HuH-7.5 (cell line): ENCODE measurements around the gene EEF1A2.

Experiments used
- DNase-seq: peaks from one replicate; pipeline ENCODE4 v3.0.0; 2011; ENCODE audit warnings: low spot score

Gene EEF1A2

DNA sequence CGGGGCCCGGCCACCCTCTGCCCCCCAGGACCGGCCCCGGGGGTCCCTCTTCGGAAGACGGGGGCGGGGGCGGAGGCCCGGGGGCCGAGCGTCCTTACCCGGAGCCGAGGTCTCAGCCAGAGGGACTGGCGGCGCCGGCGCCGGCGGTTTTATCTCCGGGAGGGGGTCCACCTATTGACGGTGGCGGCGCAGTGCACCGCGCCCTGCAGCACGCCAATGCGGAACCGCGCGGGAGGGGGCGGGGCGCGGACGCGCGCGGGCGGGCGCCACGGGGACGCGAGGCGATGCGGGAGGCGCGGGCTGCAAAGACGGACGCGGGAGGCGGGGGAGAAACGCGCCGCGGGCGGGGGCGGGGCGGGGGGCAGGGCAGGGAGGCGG lies at the start of gene EEF1A2:
Gene EEF1A2, minus strand, starts transcription at position 124 of the 378 bp plus-strand sequence. CDS start 1,320 bp downstream, outside the sequence.
- DNase-seq, result peak; percentile 79

DNA sequence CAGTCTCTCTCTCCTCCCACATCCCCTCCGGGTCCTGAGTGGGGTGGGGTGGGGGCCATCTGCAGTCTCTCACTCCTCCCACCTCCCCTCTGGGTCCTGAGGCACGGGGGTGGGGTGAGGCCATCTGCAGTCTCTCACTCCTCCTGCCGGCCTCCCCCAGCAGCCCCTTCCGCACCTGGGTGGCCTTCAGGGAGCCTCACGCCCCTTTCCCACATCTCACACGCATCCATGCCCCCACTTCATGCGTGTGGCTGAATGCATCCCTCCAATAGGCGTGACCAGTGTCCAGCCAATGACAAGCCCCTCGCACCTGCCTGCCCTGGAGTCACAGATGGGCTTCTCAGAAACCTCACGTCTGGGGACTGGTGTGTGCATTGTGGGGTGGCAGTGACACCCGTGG lies 49.7 kb upstream of the EEF1A2 start:
- no peak for DNase-seq

DNA sequence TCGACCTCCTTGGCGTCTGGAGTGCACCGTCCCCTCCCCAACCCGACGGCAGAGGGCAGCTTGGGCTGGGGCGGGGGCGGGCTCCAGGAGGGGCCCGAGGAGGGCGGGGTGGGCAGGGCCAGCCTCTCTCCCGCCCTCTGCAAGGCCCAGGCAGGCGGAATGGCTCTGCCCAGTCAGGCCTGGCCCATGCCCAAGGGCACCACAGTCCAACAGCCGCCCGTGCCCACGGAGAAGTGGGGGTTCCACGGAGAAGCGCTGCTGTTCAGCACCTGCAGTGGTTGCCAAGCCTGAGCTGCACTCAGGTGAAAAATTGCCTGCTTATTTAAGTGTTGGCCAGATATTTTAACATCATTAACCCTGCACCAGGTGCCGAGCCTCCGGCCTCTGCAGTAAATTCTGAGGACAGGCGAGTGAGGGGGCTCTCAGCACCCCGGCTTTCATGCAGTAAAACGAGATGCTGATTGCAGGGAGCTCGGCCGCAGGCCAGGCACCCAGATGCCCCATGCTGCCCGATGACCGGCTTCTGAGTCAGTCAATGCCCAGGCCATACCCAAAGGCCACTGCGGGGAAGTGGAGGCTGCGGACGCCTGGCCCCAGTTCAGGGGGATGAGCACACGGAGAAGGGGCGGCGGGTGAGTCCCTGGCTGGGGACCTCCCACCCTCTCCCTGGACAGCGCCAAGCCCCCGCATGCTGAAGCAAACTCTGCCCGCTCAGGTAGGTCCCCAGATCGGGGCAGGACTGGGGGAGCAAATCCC lies 49.0 kb upstream of the EEF1A2 start, which contains the start of gene SRMS:
Gene SRMS, minus strand, starts transcription at position 25 of the 756 bp plus-strand sequence. CDS start 286 bp downstream, outside the sequence.
- DNase-seq, result no peak

DNA sequence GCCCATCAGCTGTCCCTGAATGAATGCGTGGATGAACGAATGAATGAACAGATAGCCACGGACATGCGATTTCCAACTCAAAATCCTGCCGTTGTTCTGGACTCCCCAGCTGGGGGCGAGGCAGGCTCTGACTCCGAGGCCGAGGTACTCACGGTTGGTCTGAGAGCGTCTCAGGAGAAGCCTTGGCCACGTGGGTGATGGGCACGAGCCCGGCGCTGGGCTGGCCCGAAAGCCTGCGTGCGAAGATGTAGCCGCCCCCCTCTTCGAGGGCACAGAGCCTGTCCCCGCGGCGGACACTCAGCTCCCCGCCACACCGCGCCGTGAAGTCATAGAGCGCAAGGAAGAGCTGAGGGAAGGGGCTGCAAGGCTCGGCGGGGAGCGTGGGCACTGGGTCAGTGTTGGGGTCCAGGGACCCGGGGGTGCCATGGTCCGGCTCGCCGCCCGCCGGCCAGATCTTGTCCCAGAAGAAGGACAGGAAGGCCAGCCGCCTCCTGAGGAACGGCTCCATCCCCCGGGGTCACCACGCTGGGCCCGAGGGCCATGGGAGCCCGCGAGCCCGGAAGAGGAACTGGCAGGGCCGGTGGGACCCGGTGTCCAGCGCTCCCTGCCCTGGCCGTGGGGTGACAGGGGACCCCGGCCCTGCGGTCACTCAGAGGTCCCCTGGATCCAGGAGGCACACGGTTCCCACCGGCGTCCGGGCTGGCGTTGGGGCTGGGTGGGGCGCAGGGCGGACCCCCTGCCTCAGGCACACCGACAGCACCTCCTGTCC lies 48.3 kb upstream of the EEF1A2 start:
- no peak for DNase-seq

DNA sequence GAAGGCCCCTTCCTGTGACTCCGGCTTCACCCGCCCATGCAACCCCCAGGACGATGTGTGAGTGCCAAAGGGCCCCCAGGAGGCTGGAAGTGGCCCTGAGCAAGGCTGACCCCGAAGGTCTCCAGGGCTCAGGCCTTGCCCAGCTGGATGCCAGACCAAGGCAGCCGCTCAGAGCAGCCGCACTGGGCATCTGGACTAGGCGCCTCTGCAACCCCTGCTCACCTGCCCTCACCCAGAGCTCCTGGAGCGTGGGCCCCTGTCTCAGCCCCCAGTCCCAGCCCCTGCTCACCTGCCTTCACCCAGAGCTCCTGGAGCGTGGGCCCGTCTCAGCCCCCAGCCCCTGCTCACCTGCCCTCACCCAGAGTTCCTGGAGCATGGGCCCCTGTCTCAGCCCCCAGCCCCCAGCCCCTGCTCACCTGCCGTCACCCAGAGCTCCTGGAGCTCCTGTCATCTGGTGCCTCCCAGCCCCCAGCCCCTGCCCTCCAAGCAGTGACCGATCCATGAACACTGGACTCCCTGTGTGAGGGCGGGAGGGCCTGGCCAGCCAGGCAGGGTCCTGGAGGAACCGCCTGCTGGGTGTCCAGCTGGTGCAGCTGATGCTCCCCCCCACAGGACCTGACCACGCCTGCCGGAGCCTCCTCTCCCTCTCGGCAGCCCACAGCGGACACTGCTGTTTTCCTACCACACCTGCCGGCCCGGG lies 47.5 kb upstream of the EEF1A2 start:
- no peak for DNase-seq

DNA sequence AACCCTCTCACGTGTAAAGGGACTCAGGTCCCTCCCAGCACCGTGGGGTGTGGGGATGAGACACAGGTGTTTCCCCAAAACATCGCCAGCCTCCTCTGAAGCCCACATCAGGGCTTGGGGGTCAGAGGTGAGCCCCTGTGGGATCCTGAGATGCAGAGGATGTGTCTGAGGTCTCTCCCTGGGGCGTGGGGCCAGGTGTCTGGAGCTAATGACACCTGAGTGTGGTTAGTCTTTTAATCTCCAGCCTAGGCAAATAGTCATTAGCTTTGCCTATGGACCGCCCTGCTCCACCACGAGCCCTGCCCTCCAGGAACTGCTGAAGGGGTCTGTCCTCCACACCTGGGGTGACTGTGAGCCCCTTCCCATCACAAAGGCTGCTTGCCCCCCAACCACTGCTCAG lies 46.9 kb upstream of the EEF1A2 start:
- no peak for DNase-seq

DNA sequence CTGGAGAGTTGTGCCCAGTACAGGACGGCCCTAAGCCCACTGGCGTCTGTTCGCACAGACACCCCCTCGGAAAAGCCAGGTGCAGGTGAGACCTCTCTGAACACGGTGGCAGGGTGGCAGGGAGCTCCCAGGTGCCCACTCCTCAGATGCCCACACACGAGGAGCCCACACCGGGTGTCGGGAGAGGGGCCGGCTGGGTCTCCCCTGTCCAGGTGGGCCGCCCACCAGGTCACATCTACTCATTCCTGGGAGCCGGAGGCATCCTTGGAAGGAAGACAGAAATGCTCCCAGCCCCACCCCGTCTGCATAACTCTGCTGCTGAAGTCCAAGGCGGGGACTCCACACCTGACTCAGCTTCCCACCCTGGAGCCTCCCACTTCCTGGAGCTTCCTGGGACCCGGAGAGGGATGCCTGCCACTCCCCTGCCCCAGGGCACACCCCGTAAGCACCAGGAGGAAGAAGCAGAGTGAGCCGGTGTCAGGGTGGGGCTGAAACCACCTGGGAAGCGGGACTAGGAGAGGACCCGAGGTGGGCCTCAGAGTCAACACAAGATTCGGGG lies 46.2 kb upstream of the EEF1A2 start:
- peak; percentile 59 for DNase-seq

DNA sequence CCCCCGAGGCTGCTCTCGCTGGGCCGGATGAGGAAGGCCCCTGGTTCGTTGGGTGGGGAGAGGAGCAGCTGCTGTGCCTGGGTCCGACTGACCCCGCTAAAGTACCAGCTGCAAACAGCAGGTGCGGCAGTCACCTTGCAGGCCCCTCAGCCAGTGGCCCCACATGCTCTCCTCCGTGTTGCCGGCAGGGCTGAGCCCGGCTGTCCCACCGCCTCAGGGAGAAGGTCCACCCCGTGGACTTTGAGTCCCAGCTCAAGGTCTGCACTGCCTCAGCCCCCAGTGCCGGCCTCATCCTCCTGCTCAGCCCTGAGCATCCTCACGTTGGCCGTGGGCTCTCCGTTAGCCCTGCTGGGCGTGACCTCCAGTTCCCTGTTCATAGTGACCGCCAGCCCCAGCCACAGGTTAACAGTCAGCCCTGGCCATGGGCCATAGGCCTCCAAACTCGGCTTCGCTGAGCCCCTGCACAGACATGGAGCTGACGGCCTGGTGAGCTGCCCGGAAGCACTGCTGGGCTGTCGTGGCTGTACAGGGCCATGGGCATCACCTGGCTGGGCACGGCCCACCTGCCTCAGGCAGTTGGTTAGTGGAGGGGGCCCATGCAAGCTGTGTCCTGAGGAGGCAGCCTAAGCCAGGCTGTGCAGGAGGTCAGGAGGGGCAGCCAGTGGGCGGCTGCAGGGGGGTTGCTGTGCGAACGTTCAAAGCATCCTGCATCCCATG lies 45.5 kb upstream of the EEF1A2 start:
- peak; percentile 64 for DNase-seq

DNA sequence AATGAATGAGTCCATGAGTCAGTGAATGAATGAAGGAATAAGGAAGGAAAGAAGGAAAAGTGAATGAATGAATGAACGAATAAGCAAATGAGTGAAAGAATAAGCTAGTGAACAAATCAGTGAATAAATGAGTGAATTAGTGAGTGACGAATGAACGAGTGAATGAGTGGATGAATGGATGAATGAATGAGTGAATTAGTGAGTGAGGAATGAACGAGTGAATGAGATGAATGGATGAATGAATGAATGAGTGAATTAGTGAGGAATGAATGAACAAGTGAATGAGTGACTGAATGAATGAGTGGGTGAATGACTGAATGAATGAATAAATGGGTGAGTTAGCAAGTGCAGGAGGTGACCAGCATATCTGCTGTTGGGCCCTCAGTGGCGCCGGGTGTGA lies 44.9 kb upstream of the EEF1A2 start:
- no peak for DNase-seq

DNA sequence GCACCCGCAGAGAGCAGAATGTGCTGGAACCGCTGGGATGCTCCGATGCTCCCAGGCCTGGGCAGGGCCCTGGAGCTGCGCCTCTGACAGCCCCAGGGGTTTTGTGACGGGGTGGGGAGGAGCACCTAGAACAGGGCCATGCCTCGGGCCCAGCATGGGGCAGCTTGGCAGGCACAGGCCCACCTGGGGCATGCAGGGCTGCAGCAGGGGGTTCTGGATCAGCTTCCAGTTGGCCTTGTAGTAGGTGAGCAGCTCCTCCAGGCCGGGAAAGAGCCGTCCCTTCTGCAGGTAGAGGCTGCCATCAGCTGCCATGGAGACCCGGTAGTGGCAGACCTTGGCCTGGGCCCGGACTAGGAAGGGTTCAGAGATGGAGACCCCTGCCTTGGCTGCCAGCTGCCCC lies 44.2 kb upstream of the EEF1A2 start:
- DNase-seq, result no peak

DNA sequence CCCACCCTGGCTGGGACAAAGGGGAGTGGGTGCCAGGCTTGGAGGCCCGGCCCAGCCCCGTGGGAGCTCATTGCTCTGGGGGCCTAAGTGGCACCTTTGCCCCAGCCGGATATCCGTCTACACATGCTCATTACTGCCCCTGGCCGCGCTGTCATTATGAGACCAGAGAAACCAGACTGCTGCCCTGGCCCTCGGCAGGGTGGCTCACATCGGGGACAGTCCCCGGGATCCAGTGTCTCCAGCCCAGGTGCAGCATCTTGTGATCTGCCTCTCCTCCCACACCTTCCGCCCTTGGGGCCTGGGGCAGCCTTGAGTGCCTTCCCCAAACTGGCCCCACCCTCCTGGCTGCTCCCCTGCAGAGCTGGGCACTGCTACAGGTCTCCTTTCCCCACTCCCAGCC lies 43.8 kb upstream of the EEF1A2 start:
- DNase-seq, result no peak

DNA sequence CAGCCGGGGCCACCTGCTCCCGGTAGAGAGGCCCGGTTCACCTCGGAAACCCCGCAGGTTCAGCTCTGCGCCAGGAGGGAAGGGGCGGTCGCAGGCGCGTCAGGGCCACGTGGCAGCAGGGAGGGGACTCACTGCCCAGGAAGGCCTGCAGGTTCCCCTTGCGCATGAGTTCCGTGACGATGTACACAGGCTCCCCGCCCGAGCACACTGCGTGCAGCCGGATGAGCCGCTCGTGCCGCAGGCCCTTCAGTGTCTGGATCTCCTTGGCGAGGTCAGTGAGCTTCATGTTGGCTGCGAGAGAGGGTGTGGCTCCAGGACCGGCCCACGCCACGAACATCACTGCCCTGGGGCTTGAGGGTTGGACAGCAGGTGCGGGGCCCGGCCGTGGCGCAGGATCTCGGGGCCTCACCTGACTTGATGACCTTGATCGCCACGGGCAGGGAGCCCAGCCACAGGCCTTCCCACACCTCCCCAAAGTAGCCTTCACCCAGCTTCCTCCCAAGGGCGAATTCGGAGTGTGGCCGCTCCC lies 43.2 kb upstream of the EEF1A2 start:
- DNase-seq, result no peak

DNA sequence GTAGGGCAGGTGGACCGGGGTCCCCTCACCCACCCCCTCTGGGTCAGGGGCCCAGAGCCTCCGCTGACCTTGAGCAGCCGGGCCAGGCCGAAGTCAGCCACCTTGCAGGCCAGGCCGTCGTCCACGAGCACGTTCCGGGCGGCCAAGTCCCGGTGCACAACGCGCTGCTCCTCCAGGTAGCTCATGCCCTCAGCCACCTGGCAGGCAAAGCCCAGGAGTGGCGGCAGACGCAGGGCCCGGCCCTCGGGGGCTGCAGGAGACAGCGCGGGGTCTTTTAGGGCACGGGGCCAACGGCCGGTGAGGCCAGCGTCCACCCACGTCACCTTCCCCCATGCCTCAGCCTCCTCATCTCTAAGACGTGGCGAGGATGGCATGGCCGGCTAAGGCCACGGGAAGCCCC lies 42.5 kb upstream of the EEF1A2 start:
- DNase-seq, result no peak

DNA sequence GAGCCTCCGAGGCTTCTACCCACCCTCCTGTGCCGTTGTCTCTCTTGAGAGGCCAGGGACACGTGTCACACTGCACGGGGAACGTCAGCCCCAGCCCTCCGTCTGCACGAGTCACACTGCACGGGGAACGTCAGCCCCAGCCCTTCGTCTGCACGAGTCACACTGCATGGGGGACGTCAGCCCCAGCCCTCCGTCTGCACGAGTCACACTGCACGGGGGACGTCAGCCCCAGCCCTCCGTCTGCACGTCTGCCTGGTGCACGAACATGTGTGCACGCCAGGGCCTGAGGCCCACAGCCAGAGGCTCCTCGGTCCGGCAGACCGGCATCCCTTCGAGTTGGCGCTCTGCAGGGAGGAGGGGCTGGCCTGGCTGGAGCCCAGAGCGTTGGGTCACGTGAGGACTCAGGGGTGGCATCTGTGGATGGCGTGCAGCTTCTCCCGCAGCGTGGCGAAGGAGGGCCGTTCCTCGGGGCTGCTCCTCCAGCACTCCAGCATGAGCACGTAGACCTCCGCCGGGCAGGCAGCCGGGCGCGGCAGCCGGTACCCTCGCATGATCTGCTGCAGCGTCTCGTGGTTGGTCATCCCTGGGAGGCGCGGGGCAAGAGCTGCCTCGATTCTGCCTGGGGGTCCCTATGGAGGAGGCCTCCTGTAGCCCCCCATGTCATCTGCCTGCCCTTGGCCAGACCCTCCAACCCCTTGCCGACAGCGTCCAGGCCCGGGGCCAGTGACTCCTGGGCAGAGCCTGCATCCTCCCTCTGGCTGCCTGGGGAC lies 41.7 kb upstream of the EEF1A2 start:
- DNase-seq, result no peak

DNA sequence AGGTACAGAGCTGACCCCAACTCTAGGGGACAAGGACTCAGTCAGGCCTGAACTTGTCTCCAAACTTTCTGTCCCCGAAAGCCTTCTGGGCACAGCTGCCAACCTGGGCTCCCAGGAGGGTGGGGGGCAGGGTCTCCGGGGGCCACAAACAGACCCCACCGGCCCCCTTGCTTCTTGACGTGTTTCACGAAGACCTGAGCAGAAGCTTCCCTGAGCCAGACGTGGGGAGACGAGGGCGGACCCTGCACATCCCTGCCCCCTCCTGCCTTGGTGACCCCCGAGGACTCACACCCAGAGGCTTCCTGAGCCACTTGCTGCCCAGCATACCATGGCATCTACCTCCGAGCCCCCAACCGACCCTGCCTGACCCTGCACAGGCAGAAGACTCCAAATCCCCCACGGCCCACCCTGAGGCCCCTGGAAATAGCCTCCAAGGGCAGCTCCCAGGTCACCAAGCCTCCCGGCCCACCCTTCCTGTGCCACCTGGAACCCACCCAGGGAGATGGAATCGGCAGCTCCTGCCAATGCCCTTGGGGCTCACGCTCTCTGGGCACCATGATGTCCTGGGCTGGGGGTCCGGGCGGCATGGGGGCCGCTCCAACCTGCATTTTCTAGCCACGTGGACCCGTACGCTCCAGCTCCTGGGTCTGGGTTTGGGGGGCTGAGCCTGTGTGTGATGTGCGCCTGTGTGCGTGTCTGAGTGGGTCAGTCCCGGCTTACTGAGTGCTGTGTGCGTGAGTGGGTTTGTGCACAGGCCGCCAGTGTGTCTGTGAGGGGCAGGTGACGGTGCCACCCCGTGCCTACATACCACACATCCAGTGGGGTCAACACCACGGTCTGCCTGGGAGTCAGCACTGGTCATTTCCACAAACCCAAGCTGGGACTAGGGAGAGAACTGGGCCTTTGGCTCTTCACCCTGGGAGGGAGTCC lies 40.8 kb upstream of the EEF1A2 start:
- no peak for DNase-seq

DNA sequence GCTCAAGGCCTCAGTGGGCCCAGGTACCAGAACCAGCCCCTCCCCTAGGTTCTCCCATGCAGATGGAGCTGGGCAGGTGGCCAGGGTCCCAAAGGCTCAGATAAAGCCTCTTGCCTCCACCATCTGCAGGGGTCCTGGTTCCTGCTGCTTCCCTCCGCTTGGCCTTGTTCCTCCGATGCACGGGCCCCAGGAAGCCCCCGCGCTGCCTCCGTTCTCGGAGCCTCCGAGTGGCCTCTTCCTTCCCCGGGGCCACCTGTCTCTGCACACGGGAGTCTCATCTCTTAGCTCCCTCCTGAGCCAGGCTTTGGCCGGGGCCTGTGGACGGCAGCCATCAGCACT lies 40.2 kb upstream of the EEF1A2 start:
- DNase-seq, result no peak

DNA sequence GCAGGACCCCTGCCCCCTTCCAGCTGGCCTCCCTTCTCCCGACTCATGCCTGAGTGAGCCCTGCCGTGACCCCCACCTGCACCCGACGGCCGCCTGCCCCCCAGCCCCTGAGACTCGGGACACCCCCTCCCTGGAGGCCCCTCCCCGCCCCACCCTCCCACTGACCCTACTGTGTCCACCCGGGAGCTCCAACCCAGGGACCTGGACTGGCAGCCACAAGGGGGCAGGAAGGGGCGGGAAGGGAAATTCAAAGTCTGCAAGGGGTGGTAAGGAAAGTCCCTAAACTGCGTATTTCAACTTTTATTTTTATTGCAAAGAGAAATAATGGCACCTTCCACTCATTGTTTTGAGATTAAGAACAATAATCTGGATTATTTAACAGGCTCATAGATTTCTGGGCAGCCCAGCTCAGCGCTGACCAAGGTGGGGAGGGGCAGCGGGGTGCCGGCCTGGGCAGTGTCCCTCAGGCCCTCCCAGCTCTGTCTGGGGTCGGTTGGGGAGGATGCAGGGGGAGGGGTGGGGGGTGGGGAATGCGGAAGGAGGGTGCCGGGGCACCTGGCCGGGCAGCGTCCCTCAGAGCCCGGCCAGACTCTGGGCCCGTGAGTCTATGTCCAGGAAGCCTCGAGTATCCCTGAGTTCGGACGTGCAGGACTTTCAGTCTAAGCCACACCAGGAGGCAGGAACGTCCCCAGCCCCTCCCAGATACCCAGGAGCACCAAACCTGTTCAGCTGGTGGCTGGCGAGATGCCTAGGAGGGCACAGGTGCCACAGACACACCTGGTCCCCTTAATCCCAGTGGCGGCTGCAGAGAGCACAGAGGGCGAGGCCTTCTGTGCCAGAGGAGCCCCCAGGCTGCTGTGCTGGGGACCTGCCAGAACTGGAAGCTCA lies 39.6 kb upstream of the EEF1A2 start:
- peak; percentile 97 for DNase-seq

DNA sequence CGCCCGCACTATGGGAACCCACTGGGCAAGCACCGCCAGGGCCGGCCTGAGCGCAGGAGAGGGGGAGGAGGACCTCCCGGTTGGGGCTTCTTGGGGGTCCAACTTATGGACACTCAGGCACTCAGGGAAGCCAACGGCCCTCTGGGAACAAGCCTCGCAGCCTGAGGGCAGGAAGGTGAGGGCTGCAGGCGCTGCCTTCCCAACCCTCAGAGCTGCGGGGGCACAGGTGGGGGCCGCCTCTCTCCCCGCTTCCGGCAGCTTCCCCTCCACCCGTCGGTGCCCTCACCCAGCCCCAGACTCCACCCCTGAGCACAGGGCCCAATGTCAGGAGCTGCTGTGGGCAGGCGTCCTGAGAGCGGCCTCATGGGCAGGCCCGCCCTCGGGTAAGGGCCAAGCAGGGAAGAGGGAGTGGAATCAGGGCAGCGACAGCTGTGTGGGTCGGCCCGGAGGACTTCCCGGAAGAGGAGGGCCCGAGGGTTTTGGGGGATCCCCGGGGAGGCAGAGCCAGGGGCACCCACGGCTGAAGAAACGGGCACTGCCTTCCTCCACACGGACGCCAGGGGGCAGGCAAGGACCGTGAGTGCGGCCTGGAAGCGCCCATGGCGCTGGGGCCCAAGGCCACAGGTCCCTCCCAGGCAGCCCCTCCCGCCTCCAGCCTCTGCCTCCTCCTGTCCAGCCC lies 38.8 kb upstream of the EEF1A2 start:
- DNase-seq, result peak; percentile 99
